ENCODE results near the gene GLI1.

The GLI1 gene

DNA sequence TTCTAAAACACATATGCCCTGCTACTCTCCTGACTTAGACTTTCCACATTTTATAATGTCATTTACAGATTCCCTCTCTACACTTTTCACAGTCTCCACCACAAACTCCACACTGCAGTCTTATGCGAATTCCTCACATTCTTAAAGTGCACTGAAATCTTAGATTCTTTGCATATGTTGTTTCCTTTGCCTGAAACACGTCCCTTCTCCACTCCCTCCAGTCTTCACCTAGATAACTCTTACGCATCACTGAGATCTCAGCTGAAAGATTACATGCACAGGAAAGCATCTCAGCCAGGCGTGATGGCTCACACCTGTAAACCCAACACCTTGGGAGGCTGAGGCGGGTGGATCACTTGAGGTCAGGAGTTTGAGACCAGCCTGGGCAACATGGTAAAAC lies 23.9 kb downstream of the GLI1 start:
- TF ChIP-seq FOXM1 (IDR thresholded peaks at IDR 0.05; ENCODE audit: borderline replicate concordance, low read depth) (no peak), REST (IDR thresholded peaks at IDR 0.05; ENCODE audit: low read depth) (no peak), EP300 (IDR thresholded peaks at IDR 0.05; ENCODE audit: borderline replicate concordance) (no peak), CEBPB (IDR thresholded peaks at IDR 0.05) (no peak), TEAD4 (IDR thresholded peaks at IDR 0.05) (peak; percentile 65), USF1 (IDR thresholded peaks at IDR 0.05) (no peak), MAX (IDR thresholded peaks at IDR 0.05) (no peak)

- TF ChIP-seq USF1 (IDR thresholded peaks at IDR 0.05) (no peak), REST (IDR thresholded peaks at IDR 0.05; ENCODE audit: low read depth) (no peak), CEBPB (IDR thresholded peaks at IDR 0.05) (no peak), TCF12 (IDR thresholded peaks at IDR 0.05; ENCODE audit: low read depth) (no peak), TAF1 (IDR thresholded peaks at IDR 0.05; ENCODE audit: low read depth) (no peak), TEAD4 (IDR thresholded peaks at IDR 0.05) (no peak), MAX (IDR thresholded peaks at IDR 0.05) (no peak), YY1 (IDR thresholded peaks at IDR 0.05; ENCODE audit: low read depth) (no peak), ZBTB7A (IDR thresholded peaks at IDR 0.05; ENCODE audit: low read depth) (no peak), NFIC (IDR thresholded peaks at IDR 0.05) (no peak), EP300 (IDR thresholded peaks at IDR 0.05; ENCODE audit: borderline replicate concordance) (no peak), CREB1 (IDR thresholded peaks at IDR 0.05; ENCODE audit: low read depth) (no peak), FOXM1 (IDR thresholded peaks at IDR 0.05; ENCODE audit: borderline replicate concordance, low read depth) (no peak), RAD21 (IDR thresholded peaks at IDR 0.05; ENCODE audit: low read depth) (no peak), EGR1 (IDR thresholded peaks at IDR 0.05) (no peak)
These were observed 26.1 kb downstream of the GLI1 start for GRCh38 chr12:57485695-57486094.

DNA sequence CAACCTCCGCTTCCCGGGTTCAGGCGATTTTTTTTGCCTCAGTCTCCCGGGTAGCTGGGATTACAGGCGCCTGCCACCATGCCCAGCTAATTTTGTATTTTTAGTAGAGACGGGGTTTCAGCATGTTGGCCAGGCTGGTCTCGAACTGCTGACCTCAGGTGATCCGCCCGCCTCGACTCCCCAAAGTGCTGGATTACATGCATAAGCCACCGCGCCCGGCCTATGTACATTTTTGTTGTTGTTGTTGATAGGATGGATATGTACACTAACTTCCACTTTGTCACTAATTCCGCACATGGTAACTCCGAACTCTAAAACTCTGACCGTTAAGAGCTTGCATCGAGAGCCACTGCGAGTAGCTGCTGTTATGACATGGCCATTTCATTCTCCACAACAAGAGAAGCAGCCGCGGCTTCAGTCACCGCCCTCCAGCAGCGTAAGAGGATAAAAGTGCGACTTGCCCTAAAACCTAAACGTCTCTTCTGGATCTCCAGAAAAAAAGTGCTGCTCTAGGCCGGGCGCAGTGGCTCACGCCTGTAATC lies 27.5 kb downstream of the GLI1 start:
- no peak for TF ChIP-seq USF1 (IDR thresholded peaks at IDR 0.05)
- TF ChIP-seq NFIC (IDR thresholded peaks at IDR 0.05): no peak
- TF ChIP-seq RAD21 (IDR thresholded peaks at IDR 0.05; ENCODE audit: low read depth): no peak

GRCh38 chr12:57487597-57488401 lies 28.2 kb downstream of the GLI1 start, which contains the start of gene MARS1:
MARS1 (plus strand) TSS chr12:57488068; CDS start chr12:57488091, 23 bp downstream.
- TF ChIP-seq YY1 (IDR thresholded peaks at IDR 0.05; ENCODE audit: low read depth) (peak; percentile 86), USF1 (IDR thresholded peaks at IDR 0.05) (peak; percentile 29; the same call in 1 of the 2 replicates), EGR1 (IDR thresholded peaks at IDR 0.05) (no peak), FOXM1 (IDR thresholded peaks at IDR 0.05; ENCODE audit: borderline replicate concordance, low read depth) (no peak), EP300 (IDR thresholded peaks at IDR 0.05; ENCODE audit: borderline replicate concordance) (no peak), MAX (IDR thresholded peaks at IDR 0.05) (peak; percentile 95), CEBPB (IDR thresholded peaks at IDR 0.05) (peak; percentile 83), TEAD4 (IDR thresholded peaks at IDR 0.05) (no peak), RAD21 (IDR thresholded peaks at IDR 0.05; ENCODE audit: low read depth) (no peak), TAF1 (IDR thresholded peaks at IDR 0.05; ENCODE audit: low read depth) (peak; percentile 88), REST (IDR thresholded peaks at IDR 0.05; ENCODE audit: low read depth) (no peak), TCF12 (IDR thresholded peaks at IDR 0.05; ENCODE audit: low read depth) (peak; percentile 67), CREB1 (IDR thresholded peaks at IDR 0.05; ENCODE audit: low read depth) (peak; percentile 38; the same call in 1 of the 2 replicates), NFIC (IDR thresholded peaks at IDR 0.05) (peak; percentile 6; the same call in 1 of the 2 replicates), ZBTB7A (IDR thresholded peaks at IDR 0.05; ENCODE audit: low read depth) (no peak)
